Loucy (cell line): Measurements from ENCODE around the gene HSF5.

Source experiments
- H2AFZ ChIP-seq: fragments of 200-600 bp; sonication (generic); 2 replicates; pipeline ENCODE4 v1.6.0; 2016; ENCODE audit warnings: antibody characterized with exemption, mild to moderate bottlenecking, low read length, moderate library complexity
- H3F3A ChIP-seq: fragments of 200-600 bp; 2 replicates; pipeline ENCODE4 v1.6.0; 2016; ENCODE audit warnings: antibody characterized with exemption, low read depth, mild to moderate bottlenecking
- H3K27me3 ChIP-seq: fragments of 200-600 bp; sonication (generic); 2 replicates; pipeline ENCODE4 v1.6.1; 2014; ENCODE audit warnings: low read length, mild to moderate bottlenecking; ENCODE audit not compliant: insufficient read depth, poor library complexity, severe bottlenecking
- H3K36me3 ChIP-seq: fragments of 200-600 bp; sonication (generic); 2 replicates; pipeline ENCODE4 v1.6.1; 2016; ENCODE audit warnings: low read length; ENCODE audit not compliant: insufficient read depth
- H3K4me1 ChIP-seq: fragments of 200-600 bp; sonication (generic); 2 replicates; pipeline ENCODE4 v1.5.1; 2014; ENCODE audit warnings: low read length, mild to moderate bottlenecking; ENCODE audit not compliant: insufficient read depth, poor library complexity, severe bottlenecking
- H3K4me2 ChIP-seq: fragments of 200-600 bp; sonication (generic); 2 replicates; pipeline ENCODE4 v1.6.0; 2014; ENCODE audit warnings: antibody characterized with exemption, low read length, low read depth, mild to moderate bottlenecking; ENCODE audit not compliant: poor library complexity, severe bottlenecking
- H3K4me3 ChIP-seq: fragments of 200-600 bp; sonication (generic); 2 replicates; pipeline ENCODE4 v1.5.1; 2014; ENCODE audit warnings: low read length, mild to moderate bottlenecking, mixed read lengths; ENCODE audit not compliant: poor library complexity, severe bottlenecking
- H3K79me2 ChIP-seq: fragments of 200-600 bp; sonication (generic); 2 replicates; pipeline ENCODE4 v1.6.1; 2014; ENCODE audit warnings: low read length; ENCODE audit not compliant: insufficient read depth
- H3K9ac ChIP-seq: fragments of 200-600 bp; sonication (generic); 2 replicates; pipeline ENCODE4 v1.6.0; 2014; ENCODE audit warnings: mild to moderate bottlenecking, low read depth, low read length, moderate library complexity; ENCODE audit not compliant: poor library complexity, severe bottlenecking
- H3K9me2 ChIP-seq: fragments of 200-600 bp; sonication (generic); replicated peaks from 2 replicates; pipeline ENCODE4 v1.6.1; 2016; ENCODE audit warnings: low read depth, low read length, mixed read lengths
- H3K9me3 ChIP-seq: fragments of 200-600 bp; sonication (generic); 2 replicates; pipeline ENCODE4 v1.6.1; 2014; ENCODE audit warnings: mild to moderate bottlenecking, antibody characterized with exemption, low read length, low read depth; ENCODE audit not compliant: insufficient read depth
- H4K20me1 ChIP-seq: fragments of 200-600 bp; sonication (generic); 2 replicates; pipeline ENCODE4 v1.6.0; 2014; ENCODE audit warnings: antibody characterized with exemption, low read length, mild to moderate bottlenecking; ENCODE audit not compliant: insufficient read depth, poor library complexity, severe bottlenecking
- EZH2phosphoT487 ChIP-seq: fragments of 200-600 bp; IDR thresholded peaks from 2 replicates; pipeline ENCODE4 v1.6.1; 2018; ENCODE audit warnings: antibody characterized with exemption, mild to moderate bottlenecking, moderate library complexity, borderline replicate concordance
- TF ChIP-seq, protein P1 (sequence below): fragments of 200-600 bp; sonication (generic); conservative IDR thresholded peaks from 2 replicates; pipeline ENCODE4 v1.5.1; 2014; ENCODE audit warnings: mild to moderate bottlenecking, antibody characterized with exemption, low read length

HSF5 gene

DNA sequence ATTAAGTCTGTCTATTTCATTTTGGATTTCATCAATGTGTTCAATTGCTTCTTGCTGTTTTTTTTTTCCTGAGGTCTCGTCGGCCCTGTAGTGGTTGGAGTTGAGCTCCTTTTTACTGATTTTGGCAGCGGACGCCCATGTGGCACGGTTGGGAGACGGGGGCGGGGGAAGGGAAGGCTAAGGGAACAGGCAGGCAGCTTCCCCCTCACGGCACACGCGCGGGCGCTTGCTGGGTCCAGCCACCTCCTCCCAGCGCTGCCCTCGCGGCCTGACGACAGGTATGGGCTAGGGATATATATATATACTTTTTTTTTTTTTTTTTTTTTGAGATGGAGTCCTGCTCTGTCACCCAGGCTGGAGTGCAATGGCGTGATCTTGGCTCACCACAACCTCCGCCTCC lies 11.4 kb downstream of the HSF5 start:
- no peaks in the 10 kb centered on the region for H3K9me3 ChIP-seq

DNA sequence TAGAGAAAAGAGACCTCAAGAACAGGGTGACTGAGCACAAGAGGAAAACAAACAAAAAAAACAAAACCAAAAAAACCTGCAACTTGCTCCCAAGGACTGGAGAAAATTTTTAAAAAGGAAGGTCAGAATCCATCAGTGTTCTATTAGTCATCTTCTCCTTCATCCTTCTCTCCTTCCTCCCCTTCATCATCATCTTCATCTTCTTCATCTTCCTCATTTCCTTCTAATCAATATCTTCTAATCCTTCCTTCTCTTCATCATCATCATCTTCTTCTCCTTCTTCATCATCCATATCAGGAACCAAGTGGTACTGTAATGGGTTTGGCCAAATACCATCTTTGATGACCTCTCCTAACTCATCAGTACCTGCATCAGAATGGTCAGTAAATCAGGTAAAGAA lies 12.2 kb downstream of the HSF5 start:
- no peak overlapping the region for H3K4me2 ChIP-seq
- no peaks in the 10 kb centered on the region for H3K9me2 ChIP-seq
- H3K27me3 ChIP-seq: no peaks in the 10 kb centered on the region
- TF ChIP-seq, protein P1, sequence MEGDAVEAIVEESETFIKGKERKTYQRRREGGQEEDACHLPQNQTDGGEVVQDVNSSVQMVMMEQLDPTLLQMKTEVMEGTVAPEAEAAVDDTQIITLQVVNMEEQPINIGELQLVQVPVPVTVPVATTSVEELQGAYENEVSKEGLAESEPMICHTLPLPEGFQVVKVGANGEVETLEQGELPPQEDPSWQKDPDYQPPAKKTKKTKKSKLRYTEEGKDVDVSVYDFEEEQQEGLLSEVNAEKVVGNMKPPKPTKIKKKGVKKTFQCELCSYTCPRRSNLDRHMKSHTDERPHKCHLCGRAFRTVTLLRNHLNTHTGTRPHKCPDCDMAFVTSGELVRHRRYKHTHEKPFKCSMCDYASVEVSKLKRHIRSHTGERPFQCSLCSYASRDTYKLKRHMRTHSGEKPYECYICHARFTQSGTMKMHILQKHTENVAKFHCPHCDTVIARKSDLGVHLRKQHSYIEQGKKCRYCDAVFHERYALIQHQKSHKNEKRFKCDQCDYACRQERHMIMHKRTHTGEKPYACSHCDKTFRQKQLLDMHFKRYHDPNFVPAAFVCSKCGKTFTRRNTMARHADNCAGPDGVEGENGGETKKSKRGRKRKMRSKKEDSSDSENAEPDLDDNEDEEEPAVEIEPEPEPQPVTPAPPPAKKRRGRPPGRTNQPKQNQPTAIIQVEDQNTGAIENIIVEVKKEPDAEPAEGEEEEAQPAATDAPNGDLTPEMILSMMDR: no peak
- TF ChIP-seq EZH2phosphoT487: no peak
- H3K9ac ChIP-seq: no peak overlapping the region
- H2AFZ ChIP-seq: no peak overlapping the region
- H3K36me3 ChIP-seq: no peaks in the 10 kb centered on the region
- H4K20me1 ChIP-seq: no peaks in the 10 kb centered on the region
- no peaks in the 10 kb centered on the region for H3K9me3 ChIP-seq
- no peaks in the 10 kb centered on the region for H3F3A ChIP-seq
- H3K79me2 ChIP-seq: no peaks in the 10 kb centered on the region
- H3K4me1 ChIP-seq: no peaks in the 10 kb centered on the region
- H3K4me3 ChIP-seq: no peak overlapping the region

More for the DNA sequence above, 11.4 kb downstream of the HSF5 start:
- Histone ChIP-seq H3K79me2 (no peaks in the 10 kb centered on the region), H3K4me1 (no peaks in the 10 kb centered on the region), H3K4me3 (no peak overlapping the region), H3F3A (no peaks in the 10 kb centered on the region), H3K9ac (no peak overlapping the region), H4K20me1 (no peaks in the 10 kb centered on the region), H3K9me2 (no peaks in the 10 kb centered on the region), H2AFZ (no peak overlapping the region), H3K36me3 (no peaks in the 10 kb centered on the region), H3K27me3 (no peaks in the 10 kb centered on the region), H3K4me2 (no peak overlapping the region)
- TF ChIP-seq, protein P1: no peak
- TF ChIP-seq EZH2phosphoT487: no peak

DNA sequence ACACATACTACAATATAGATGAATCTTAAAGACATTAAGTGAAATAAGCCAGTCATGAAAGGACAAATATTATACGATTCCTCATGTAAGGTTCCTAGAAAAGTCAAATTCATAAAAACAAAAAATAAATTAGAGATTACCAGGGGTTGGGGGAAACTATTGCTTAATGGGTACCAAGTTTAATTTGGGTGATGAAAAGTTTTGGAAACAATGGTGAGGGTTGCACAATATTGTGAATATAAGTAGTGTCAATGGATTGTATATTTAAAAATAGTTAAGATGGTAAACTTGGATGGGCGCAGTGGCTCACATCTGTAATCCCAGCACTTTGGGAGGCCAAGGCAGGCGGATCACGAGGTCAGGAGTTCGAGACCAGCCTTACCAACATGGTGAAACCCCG lies 17.9 kb downstream of the HSF5 start:
- no peaks in the 10 kb centered on the region for H4K20me1 ChIP-seq
- H3F3A ChIP-seq: no peaks in the 10 kb centered on the region
- no peaks in the 10 kb centered on the region for H3K4me1 ChIP-seq
- H3K9me2 ChIP-seq: no peaks in the 10 kb centered on the region
- no peak for TF ChIP-seq EZH2phosphoT487
- TF ChIP-seq, protein P1: no peak
- H3K4me3 ChIP-seq: no peak overlapping the region
- H3K9ac ChIP-seq: no peak overlapping the region
- no peaks in the 10 kb centered on the region for H3K27me3 ChIP-seq
- H2AFZ ChIP-seq: no peak overlapping the region
- no peaks in the 10 kb centered on the region for H3K9me3 ChIP-seq
- no peaks in the 10 kb centered on the region for H3K79me2 ChIP-seq
- no peaks in the 10 kb centered on the region for H3K36me3 ChIP-seq
- H3K4me2 ChIP-seq: no peak overlapping the region
